GM12874 (cell line): ENCODE measurements around the gene SH2D6.

Experiments
- CTCF ChIP-seq: IDR thresholded peaks from 2 replicates; pipeline ENCODE4 v1.5.1; 2011; ENCODE audit warnings: low read depth, mild to moderate bottlenecking, control low read depth, low read length, moderate library complexity; ENCODE audit not compliant: insufficient read depth

Gene SH2D6

GRCh38 chr2:85380048-85380447 is 38.5 kb upstream of the SH2D6 start:
- TF ChIP-seq CTCF: no peak

GRCh38 chr2:85383850-85384249 is 34.7 kb upstream of the SH2D6 start:
- TF ChIP-seq CTCF: no peak

GRCh38 chr2:85385746-85386145 is 32.8 kb upstream of the SH2D6 start:
- TF ChIP-seq CTCF: no peak

GRCh38 chr2:85387754-85388153 is 30.8 kb upstream of the SH2D6 start:
- no peak for TF ChIP-seq CTCF

- TF ChIP-seq CTCF: no peak
These were observed 29.5 kb upstream of the SH2D6 start for GRCh38 chr2:85388878-85389538.

GRCh38 chr2:85390941-85391669 is 27.4 kb upstream of the SH2D6 start:
- TF ChIP-seq CTCF: peak; percentile 88

- TF ChIP-seq CTCF: no peak
These were observed 24.7 kb upstream of the SH2D6 start for GRCh38 chr2:85393836-85394235.
